HUDEP-2 (cell line): ENCODE measurements around the gene JMJD7.
A peak's percentile ranks its signal among the peaks of the same experiment; 100 is the strongest.

Experiments used
- DNase-seq, 76 experiments: peaks; one replicate each; lab custom pipeline; 2025; ENCODE audit not compliant: unreplicated experiment in 76 of 76; lab: John Stamatoyannopoulos, UW

The JMJD7 gene

DNA sequence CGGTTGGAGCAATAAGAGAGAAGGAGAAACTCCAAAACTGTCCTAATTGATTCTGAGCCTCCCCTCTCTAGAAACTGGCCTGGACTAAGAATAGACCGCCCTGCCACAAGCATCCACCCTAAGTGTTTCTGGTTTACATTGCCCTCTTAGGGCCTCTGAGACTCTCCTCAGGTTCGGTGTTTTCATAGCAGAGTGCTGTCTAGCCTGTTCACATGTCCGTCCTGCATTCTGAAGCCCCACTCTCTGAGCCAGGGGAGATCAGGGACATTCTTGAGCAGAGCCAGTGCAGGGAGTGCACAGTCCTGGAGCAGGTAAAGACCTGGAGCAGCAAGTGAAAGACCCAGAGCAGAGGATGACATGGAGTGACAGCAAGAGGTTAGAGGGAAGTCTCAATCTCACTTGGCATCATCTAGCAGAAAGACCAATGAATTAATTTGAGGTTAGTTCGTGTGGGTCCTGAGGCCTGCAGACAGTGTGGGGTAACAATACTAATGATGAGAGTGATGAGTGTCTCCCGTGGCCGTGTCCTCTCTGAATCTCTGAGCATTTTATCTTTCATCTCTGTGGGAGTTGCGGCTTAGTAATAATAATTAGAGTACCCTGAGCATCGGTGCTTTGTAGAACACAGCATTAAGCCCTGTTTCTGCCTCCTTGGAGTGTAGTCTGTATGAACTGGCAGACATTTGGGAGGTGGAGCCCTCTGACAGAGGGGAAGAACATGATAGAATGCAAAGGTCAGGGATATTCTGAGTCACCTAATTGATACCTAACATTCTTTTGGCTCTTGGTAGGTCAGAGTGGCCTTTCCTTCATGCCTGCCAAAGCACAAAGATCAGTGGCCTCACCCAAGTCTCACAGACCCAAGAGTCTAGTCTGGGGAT, 29.0 kb upstream of the JMJD7 start:
- no peak for DNase-seq

DNA sequence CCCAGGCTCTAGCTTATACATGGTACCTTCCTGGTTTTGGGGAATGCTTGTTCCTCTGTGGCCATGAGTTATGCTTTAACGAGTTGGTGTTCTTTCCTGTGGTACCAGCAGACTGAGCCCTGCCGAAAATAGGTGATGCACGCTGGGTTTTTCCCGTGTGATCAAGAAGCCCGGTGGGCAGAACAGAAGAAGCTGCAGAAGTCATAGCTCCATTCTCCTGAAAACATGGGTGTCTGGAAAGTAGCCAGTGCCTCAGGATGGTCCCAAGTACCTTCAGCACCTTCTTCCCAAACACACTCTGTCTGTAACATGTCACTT, 28.4 kb upstream of the JMJD7 start:
- DNase-seq: no peak

DNA sequence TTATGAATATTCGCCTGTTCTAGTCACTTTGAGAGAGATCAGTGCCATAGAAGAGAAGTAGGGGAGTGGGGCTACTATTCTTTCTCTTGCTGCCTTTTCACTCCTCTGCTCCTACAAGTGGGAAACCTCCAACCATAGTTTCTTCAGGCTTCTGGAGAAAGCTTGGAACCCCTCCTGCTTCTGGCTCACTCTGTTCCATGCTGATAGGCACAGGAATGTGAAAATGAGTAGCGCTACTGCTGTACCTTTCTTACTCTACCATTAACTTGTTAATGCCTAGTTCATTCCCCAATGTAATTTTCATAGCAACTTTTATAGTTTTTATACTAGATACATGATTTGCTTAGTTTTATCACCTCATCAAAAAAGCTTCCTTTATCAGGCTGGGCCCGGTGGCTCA, 26.7 kb upstream of the JMJD7 start:
- no peak for DNase-seq

DNA sequence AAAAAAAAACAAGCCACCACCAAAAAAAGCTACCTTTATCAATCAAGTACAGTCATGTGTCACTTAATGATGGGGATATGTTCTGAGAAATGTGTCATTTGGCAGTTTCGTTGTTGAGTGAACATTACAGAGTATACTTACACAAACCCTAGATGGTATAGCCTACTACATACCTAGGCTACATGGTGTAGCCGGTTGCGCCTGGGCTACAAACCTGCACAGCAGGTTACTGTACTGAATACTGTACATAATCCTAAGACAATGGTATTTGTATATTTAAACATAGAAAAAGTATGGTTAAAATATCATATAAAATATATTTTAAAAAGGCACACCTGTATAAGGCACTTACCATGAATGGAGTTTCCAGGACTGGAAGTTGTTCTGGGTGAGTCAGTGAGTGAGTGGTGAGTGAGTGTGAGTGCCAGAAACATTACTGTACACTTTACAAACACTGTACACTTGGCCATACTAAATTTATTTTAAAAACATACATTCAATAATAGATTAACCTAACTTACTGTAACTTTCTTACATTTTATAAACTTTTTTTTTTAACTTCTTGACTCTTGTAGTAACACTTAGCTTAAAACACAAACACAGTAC, 25.9 kb upstream of the JMJD7 start:
- DNase-seq: no peak

DNA sequence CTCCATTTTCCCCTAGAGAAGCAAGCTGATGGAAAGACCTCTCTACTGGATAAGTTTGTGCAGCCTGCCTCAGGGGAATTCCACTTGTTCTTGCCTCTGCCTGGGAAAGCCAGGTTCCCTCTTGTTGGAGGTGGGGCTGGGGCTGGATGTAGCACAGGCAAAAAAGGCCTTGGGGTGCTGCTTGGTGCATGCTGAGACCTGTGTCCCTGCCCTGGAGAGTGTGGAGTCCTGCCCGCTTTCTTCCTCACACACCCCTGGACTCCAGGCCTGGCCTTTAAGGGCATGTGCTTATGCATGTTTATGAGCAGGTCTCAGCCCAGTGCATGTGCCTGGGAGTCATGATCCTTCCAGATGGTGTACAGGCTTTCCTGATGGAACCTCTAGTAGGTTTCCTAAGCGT, 23.5 kb upstream of the JMJD7 start:
- DNase-seq: no peak

DNA sequence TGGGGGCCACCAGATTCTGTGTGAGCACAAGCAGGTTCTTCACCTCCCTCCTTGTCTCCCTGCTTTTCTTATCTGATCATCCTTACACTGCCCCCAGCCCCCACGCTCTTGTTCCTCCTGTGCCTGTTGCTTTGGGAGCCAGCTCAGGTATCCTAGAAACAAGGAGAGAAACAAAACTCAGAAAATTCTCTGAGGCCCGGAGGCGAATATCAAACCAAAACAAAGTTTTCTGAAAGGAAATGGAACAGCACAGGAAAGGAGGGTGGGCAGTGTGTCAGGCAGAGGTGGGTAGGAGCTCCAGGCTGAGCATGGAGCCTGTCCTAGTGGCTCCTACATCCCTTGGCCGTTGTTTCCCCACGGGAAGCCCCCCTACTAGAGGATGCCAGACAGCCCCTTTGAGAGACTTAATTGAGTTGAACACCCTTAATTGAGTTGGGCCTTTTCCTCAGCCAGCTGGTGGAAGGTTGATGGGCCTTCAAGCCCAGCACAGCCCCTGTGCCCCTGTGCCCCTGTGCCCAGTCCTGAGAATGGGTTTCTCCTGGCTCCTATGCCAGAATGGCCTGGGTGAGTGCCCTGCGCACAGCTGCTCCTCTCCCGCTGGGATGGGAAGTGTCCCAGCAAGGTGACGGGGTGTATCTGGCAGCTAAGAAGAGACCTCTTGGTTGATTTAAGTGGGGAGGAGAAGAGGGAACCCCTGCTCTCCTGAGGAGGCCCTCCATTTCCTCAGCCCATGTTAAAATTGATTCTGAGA, 22.8 kb upstream of the JMJD7 start:
- no peak for DNase-seq

DNA sequence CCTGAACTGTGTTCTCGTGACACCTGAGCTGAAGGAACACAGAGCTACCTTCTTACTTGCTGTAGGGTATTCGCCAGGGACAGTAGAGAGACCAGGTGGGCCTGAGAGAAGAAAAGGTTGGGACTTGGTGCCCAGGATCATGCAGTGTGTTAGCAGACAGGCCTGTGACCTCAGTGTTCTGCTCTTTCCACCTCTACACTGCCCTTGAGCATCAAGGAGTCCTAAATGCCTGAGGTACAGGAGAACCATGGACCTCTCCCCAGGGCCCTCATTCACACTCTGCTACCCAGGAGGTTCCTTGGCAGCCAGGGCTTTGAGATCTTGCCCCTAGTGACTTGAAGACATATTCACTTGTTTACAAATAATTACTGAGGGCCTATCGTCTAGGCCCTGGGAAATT, 22.2 kb upstream of the JMJD7 start:
- no peak for DNase-seq

DNA sequence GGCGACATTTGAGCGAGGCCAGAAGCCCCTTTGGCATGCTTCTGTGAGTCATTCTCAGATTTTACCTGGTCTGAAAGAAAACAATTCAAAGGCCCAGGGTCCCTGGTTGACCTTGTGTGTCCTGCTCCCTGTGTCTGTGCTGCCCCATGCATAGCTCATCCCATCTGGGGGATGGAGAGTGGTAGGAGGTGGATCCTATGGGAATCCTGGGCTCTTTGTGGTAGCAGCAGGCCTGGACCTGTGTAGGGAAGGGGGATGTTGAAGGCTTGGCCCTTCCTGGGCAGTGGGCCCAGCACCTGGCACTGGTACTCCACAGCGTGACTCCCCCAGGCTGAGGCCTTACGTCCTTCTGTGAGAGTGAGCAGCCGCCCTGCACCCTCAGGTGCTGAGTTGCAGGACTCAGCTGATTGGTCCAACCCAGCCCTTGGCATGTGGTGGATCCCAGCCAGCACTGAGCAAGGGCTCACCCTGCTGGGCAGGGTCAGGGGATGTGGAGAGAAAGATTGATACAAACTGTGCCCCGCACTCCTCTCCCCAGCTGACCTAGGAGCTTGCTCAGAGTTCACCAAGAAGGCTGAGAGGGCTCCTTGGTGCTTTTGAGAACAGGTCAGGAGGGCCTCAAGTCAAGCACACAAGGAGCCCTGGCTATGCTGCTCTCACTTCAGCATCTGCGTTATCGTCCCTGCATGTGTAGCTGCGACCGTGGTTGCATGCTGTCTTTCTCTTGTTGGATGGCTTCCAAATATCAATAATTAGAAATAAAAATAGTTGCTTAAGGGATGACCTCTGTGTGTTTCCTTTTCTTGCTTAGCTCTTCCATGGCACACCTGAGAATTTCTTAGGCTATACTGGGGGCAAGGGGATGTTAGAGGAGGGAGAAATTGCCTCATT, 21.4 kb upstream of the JMJD7 start:
- DNase-seq: peak in 44 of 76 experiments; percentile 3 to 52 (median 24)

DNA sequence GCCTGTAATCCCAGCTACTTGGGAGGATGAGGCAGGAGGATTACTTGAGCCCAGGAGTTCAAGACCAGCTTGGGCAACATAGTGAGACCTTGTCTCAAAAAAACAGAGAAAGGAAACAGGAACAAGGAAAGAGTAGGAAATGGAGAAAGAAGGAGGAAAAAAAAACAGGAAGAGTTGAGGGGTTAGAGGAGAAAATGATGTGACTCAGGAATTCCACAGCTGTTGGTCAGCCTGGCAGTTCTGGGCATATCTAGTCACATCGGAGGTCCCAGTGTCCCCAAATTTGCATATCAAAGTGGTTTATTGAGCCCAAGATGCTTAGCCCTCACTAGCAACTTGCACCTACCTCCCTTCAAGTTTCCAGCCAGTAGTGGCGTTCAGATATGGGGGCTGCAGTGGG, 18.8 kb upstream of the JMJD7 start:
- DNase-seq: no peak

DNA sequence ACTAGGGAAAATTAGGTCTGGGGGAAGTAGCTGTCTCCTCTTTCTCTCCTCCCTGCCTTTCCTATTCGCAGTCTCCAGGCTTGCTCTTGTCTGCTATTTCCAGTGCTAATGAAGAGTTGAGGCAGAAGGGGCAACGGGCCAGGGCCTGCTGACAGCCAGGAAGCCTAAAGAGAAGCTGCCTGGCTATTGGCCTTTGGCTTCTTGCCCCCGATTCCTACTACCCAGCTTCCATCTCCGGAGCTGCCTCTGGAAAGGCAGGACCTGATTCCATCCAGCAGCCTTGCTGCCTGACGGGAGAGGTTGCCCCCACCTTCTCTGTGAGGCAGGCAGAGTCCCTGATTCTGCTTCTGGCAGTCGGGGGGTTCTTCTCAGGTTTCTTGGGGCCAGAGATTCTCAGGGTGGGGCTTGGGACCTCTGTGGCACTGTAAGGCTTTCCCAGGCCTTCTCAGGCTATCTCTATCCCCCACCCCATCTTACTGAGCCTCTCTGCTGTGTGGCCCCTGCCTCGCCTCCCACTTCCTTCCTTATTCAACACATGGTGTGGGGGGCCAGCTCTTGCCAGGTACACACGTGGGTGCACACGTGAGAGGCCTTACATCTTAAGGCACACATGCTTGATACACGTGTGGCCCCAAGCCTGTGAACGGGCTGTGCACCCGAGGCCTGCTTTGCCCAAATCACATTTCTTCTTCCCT, 18.2 kb upstream of the JMJD7 start:
- DNase-seq: no peak

DNA sequence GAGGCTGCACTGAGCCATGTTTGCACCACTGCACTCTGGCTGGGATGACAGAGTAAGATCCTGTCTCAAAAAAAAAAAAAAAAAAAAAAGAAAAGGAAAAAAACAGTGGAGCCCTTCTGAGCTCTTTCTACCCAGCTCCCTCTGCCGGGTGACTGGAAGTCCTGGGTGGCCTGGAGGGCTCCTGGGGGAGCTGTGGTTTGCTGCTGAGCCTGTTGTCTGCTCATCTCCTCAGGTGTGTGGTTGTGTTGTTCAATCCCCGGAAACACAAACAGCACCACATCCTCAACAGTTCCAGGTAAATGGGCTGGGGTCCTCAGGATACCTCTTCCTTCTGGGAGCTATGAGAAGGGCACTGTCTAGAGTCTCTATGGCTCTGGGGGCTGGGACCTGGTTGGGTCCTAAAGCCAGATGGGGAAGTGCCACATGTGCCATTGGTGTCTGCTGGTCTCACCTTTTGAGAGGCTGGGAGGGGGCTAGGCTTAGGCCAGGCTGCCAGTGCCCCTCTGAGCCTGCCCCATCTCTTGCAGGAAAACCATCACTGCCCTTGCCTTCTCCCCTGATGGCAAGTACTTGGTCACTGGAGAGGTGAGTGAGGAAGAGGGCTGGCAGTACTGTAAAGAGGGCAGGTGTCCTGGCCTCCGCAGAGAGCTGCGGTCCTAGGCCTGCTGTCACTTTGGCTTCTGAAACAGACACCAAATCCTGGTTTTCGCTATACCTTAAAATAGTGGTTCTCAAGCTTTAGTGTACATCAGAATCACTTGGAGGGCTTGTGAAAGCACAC, 17.1 kb upstream of the JMJD7 start:
- DNase-seq: no peak

DNA sequence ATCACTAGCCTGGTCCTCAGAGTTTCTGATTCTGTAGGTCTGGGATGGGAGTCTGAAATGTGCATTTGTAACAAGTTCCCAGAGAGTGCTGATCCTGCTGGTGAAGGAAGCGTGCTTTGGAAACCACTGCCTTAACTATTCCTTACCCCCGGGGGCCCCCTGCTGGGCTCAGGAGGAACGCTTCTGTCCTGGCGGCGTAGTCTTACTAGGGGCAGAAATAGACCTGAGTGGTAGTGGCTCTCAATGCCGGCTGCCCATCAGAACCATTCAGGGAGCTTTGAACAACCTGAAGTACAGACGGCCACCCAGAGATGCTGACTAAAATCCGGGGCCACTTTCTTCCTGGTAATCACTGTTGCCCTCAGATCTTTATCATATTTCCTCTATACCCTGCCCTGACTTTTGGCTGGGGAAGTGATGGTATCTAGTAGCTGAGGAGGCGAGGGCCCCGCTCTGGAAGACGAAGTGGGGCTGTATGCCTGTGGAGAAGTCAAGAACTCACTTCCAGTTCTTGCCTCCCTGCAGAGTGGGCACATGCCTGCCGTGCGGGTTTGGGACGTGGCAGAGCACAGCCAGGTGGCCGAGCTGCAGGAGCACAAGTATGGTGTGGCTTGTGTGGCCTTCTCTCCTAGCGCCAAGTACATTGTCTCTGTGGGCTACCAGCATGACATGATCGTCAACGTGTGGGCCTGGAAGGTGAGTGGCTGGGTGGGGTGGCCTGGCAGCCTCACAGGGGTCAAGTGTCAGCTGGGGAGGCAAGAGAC, 16.3 kb upstream of the JMJD7 start:
- peak in 69 of 76 experiments; percentile 13 to 81 (median 55) for DNase-seq

DNA sequence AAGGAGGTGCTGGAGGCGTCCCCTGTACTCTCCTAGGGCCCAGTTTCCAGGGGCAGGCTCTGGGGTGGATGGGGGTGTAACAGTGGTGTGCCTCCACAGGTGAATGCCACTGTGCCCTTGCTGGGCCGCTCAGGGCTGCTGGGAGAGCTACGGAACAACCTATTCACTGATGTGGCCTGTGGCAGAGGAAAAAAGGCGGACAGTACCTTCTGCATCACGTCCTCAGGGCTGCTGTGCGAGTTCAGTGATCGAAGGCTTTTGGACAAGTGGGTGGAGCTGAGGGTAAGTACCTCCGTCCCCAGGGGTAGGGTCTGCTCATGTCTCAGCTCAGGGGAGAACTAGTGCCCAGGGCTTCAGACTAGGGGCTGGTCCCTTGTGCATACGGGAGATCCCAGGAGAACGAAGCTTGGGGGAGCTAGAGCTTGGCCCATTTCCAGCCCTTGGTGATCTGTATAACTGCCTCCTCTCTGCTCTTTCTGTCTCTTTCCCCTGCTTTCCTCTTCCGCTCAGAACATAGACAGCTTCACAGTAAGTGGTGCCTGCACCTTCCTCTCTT, 15.0 kb upstream of the JMJD7 start:
- DNase-seq: no peak

DNA sequence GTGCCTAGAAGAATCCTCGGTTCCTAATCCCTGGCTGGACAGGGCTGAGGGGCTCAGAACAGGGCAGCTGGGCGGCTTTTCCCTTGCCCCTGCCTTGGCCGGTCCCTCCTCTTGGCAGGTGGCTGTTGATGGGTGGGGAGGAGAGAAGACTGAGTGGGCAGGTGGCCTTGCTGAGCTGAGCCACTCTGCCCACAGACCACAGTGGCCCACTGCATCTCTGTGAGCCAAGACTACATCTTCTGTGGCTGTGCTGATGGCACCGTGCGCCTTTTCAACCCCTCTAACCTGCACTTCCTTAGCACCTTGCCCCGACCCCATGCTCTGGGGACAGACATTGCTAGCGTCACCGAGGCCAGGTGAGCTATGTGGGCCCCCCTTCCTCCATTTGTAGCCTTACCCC, 14.5 kb upstream of the JMJD7 start:
- no peak for DNase-seq

DNA sequence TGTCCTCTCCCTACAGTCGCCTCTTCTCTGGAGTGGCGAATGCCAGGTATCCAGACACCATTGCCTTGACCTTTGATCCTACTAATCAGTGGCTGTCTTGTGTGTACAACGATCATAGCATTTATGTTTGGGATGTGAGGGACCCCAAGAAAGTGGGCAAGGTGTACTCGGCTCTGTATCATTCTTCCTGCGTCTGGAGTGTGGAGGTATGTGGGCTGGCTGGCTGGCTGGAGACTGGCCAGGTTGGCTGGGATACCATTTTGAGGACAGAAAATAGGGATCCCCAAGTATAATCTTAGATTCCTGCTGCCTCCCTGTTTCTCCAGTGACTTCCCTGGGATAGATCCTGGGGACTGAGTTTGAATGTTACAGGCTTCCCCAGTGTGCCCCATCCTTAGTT, 13.4 kb upstream of the JMJD7 start:
- DNase-seq: no peak

DNA sequence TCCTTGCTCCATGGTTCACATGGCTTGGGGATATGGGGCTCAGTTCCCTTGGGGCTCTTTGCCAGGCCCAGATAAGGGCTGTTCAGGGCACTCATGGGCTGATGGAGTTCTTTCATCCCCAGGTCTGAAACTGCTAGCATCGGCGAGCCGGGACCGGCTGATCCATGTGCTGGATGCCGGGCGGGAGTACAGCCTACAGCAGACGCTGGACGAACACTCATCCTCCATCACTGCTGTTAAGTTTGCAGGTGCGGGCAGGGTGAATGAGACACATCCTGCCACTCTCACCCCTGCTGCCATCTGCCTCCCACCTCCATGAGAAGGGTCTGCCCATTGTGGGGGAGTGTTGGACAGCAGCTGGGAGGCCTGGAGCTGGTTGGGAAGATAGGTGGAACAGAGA, 11.1 kb upstream of the JMJD7 start:
- DNase-seq: no peak

DNA sequence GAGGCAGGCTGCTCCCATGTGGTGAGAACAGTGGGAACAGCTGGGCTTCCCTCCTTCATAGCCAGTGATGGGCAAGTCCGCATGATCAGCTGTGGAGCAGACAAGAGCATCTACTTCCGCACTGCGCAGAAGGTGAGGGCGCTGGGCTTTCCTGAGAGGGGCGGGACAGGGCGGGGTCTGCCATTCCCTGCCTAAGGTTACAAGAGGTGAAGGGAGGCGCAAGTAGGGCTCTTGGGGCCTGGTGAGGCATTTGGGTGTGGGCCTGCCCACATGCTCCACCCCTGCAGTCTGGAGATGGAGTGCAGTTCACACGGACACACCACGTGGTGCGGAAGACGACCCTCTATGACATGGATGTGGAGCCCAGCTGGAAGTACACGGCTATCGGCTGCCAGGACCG, 10.6 kb upstream of the JMJD7 start:
- no peak for DNase-seq

DNA sequence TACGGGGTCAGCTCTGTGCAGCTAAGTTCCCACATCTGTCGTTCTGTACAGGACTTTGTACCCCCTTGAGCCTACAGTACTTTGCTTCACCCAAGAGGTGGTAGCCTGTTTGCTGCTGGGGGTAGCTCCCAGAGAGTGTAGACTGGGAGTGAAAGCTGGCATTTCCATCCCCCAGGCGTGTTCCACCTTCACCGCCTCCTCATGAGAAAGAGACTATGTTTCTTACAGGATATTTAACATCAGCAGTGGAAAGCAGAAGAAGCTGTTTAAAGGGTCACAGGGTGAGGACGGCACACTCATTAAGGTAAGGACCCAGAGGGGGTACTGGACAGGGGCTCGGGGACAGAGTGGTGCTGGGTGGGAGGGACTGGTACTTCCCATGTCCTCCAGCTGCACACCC, 10.1 kb upstream of the JMJD7 start:
- DNase-seq: no peak
